IPS-NIHi7 (cell line): ENCODE results near the gene MAP3K21.

ENCODE experiments used
- DNase-seq: peaks from one replicate; pipeline ENCODE4 v3.0.0; 2012; ENCODE audit warnings: mixed read lengths; ENCODE audit errors: extremely low spot score

Gene MAP3K21

GRCh38 chr1:233327651-233328141, at the start of gene MAP3K21:
MAP3K21 (plus strand) TSS chr1:233327724; CDS start chr1:233328029, 305 bp downstream.
- no peak for DNase-seq

- DNase-seq, result no peak
Measured at GRCh38 chr1:233278631-233279030, 48.9 kb upstream of the MAP3K21 start.

GRCh38 chr1:233279971-233280370, 47.6 kb upstream of the MAP3K21 start:
- DNase-seq, result no peak

GRCh38 chr1:233281711-233282581, 45.6 kb upstream of the MAP3K21 start:
- no peak for DNase-seq

- no peak for DNase-seq
Measured at GRCh38 chr1:233282582-233282886, 45.0 kb upstream of the MAP3K21 start.

GRCh38 chr1:233289676-233290075, 37.8 kb upstream of the MAP3K21 start:
- DNase-seq, result peak; percentile 41

- no peak for DNase-seq
Measured at GRCh38 chr1:233290396-233291034, 37.0 kb upstream of the MAP3K21 start.

GRCh38 chr1:233293556-233294446, 33.7 kb upstream of the MAP3K21 start:
- DNase-seq, result no peak

- peak; percentile 66 for DNase-seq
Measured at GRCh38 chr1:233294913-233295236, 32.6 kb upstream of the MAP3K21 start.

- peak; percentile 88 for DNase-seq
Measured at GRCh38 chr1:233295237-233295974, 32.1 kb upstream of the MAP3K21 start, which contains the start of gene PCNX2. PCNX2 (minus strand) TSS chr1:233295725; CDS start chr1:233295478, 247 bp downstream.

GRCh38 chr1:233295975-233296322, 31.6 kb upstream of the MAP3K21 start:
- DNase-seq, result no peak

GRCh38 chr1:233299450-233299849, 28.1 kb upstream of the MAP3K21 start:
- DNase-seq, result no peak

- DNase-seq, result no peak
Measured at GRCh38 chr1:233300326-233300725, 27.2 kb upstream of the MAP3K21 start.

GRCh38 chr1:233304489-233305102, 22.9 kb upstream of the MAP3K21 start:
- no peak for DNase-seq

- no peak for DNase-seq
Measured at GRCh38 chr1:233313434-233314155, 13.9 kb upstream of the MAP3K21 start.

GRCh38 chr1:233315718-233316301, 11.7 kb upstream of the MAP3K21 start:
- DNase-seq, result no peak

- no peak for DNase-seq
Measured at GRCh38 chr1:233316473-233316872, 11.1 kb upstream of the MAP3K21 start.

GRCh38 chr1:233319272-233319671, 8.3 kb upstream of the MAP3K21 start:
- DNase-seq, result no peak

GRCh38 chr1:233320023-233320422, 7.5 kb upstream of the MAP3K21 start:
- DNase-seq, result no peak

- DNase-seq, result no peak
Measured at GRCh38 chr1:233323718-233324117, 3.8 kb upstream of the MAP3K21 start.
